H9 (cell line): ENCODE data around the gene KCNG2. TPM values are rescaled to one million over a fixed set of nuclear protein-coding genes. Genes with fewer than 3 reads are reported as not detected.
A peak's percentile ranks its signal among the peaks of the same experiment; 100 is the strongest.

Experiments used
- DNase-seq: peaks from one replicate; pipeline ENCODE4 v3.0.0-alpha.2; 2017
- H2AFZ ChIP-seq: one replicate; pipeline ENCODE4 v1.6.1; 2013; ENCODE audit warnings: mild to moderate bottlenecking, low read length, control low read depth, moderate library complexity
- H2AK5ac ChIP-seq: 2 replicates; pipeline ENCODE4 v1.6.1; 2013; ENCODE audit warnings: low read length, control low read depth, mixed read lengths; ENCODE audit not compliant: insufficient read length
- H2BK120ac ChIP-seq: one replicate; pipeline ENCODE4 v1.6.1; 2013; ENCODE audit warnings: low read depth, mild to moderate bottlenecking, low read length, control low read depth, inconsistent platforms; ENCODE audit not compliant: poor library complexity, severe bottlenecking
- H2BK12ac ChIP-seq: 2 replicates; pipeline ENCODE4 v1.6.1; 2013; ENCODE audit warnings: low read length, control low read depth, mixed read lengths, low read depth; ENCODE audit not compliant: insufficient read length
- H2BK15ac ChIP-seq: 2 replicates; pipeline ENCODE4 v1.6.1; 2013; ENCODE audit warnings: low read depth, low read length, control low read depth
- H2BK20ac ChIP-seq: one replicate; pipeline ENCODE4 v1.6.1; 2013; ENCODE audit warnings: low read depth, mild to moderate bottlenecking, low read length, control low read depth, inconsistent platforms; ENCODE audit not compliant: poor library complexity, severe bottlenecking
- H2BK5ac ChIP-seq: 2 replicates; pipeline ENCODE4 v1.6.1; 2013; ENCODE audit warnings: low read length, control low read depth, mixed read lengths; ENCODE audit not compliant: insufficient read length
- H3K14ac ChIP-seq: 2 replicates; pipeline ENCODE4 v1.6.1; 2013; ENCODE audit warnings: low read length, control low read depth; ENCODE audit not compliant: insufficient read depth
- H3K18ac ChIP-seq: 2 replicates; pipeline ENCODE4 v1.6.1; 2013; ENCODE audit warnings: low read depth, mild to moderate bottlenecking, mixed read lengths, low read length, control low read depth; ENCODE audit not compliant: insufficient read length
- H3K23ac ChIP-seq: 2 replicates; pipeline ENCODE4 v1.6.1; 2013; ENCODE audit warnings: low read length, control low read depth, mixed read lengths, low read depth; ENCODE audit not compliant: insufficient read length
- H3K23me2 ChIP-seq: 2 replicates; pipeline ENCODE4 v1.6.1; 2013; ENCODE audit warnings: low read depth, mild to moderate bottlenecking, mixed read lengths, low read length, control low read depth; ENCODE audit not compliant: insufficient read length, poor library complexity, severe bottlenecking
- H3K27ac ChIP-seq: 2 replicates; pipeline ENCODE4 v1.5.1; 2013; ENCODE audit warnings: low read length, control low read depth, mixed read lengths, low read depth; ENCODE audit not compliant: insufficient read length
- H3K27me3 ChIP-seq: 2 replicates; pipeline ENCODE4 v1.6.1; 2013; ENCODE audit warnings: low read length, control low read depth, inconsistent platforms; ENCODE audit not compliant: insufficient read depth
- H3K4ac ChIP-seq: 2 replicates; pipeline ENCODE4 v1.6.1; 2013; ENCODE audit warnings: low read depth, mild to moderate bottlenecking, control low read depth, inconsistent platforms, low read length, moderate library complexity
- H3K4me1 ChIP-seq: 2 replicates; pipeline ENCODE4 v1.6.1; 2013; ENCODE audit warnings: low read length, control low read depth, inconsistent platforms; ENCODE audit not compliant: insufficient read depth
- H3K4me2 ChIP-seq: 2 replicates; pipeline ENCODE4 v1.6.1; 2013; ENCODE audit warnings: low read length, control low read depth, mixed read lengths; ENCODE audit not compliant: insufficient read length, insufficient read depth
- H3K56ac ChIP-seq: 2 replicates; pipeline ENCODE4 v1.6.1; 2013; ENCODE audit warnings: low read depth, mild to moderate bottlenecking, mixed read lengths, low read length, control low read depth; ENCODE audit not compliant: insufficient read length
- H3K79me1 ChIP-seq: 2 replicates; pipeline ENCODE4 v1.6.1; 2013; ENCODE audit warnings: low read depth, mild to moderate bottlenecking, moderate library complexity, low read length, control low read depth, inconsistent platforms; ENCODE audit not compliant: insufficient read depth, poor library complexity, severe bottlenecking
- H3K79me2 ChIP-seq: 2 replicates; pipeline ENCODE4 v1.6.1; 2013; ENCODE audit warnings: low read length, control low read depth, inconsistent platforms; ENCODE audit not compliant: insufficient read depth
- H3K9ac ChIP-seq: 2 replicates; pipeline ENCODE4 v1.6.1; 2013; ENCODE audit warnings: low read length, control low read depth, mixed read lengths; ENCODE audit not compliant: insufficient read length; ENCODE audit errors: extremely low read depth
- H3K9me3 ChIP-seq: one replicate; pipeline ENCODE4 v1.6.1; 2013; ENCODE audit warnings: low read depth, low read length, inconsistent platforms; ENCODE audit not compliant: control insufficient read depth
- H3T11ph ChIP-seq: one replicate; pipeline ENCODE4 v1.6.1; 2013; ENCODE audit warnings: mild to moderate bottlenecking, low read length, control low read depth, inconsistent platforms
- H4K20me1 ChIP-seq: one replicate; pipeline ENCODE4 v1.6.1; 2013; ENCODE audit not compliant: control insufficient read depth, insufficient read length, insufficient read depth
- H4K5ac ChIP-seq: 2 replicates; pipeline ENCODE4 v1.6.1; 2013; ENCODE audit warnings: low read depth, mild to moderate bottlenecking, mixed read lengths, low read length, control low read depth; ENCODE audit not compliant: insufficient read length
- H4K8ac ChIP-seq: replicated peaks from 2 replicates; pipeline ENCODE4 v1.6.1; 2013; ENCODE audit warnings: low read length, control low read depth, mixed read lengths, low read depth; ENCODE audit not compliant: insufficient read length
- H4K91ac ChIP-seq: 2 replicates; pipeline ENCODE4 v1.6.1; 2013; ENCODE audit warnings: low read depth, mild to moderate bottlenecking, moderate library complexity, mixed read lengths, low read length, control low read depth; ENCODE audit not compliant: insufficient read length
- H3K27ac Mint-ChIP-seq, 3 experiments: 2 replicates in 2 of 3; 3 replicates in 1 of 3; pipeline ENCODE4 v1.8.0; 2020 to 2021; ENCODE audit warnings: mixed read lengths in 3 of 3, mild to moderate bottlenecking in 1 of 3, moderate library complexity in 1 of 3
- H3K27me3 Mint-ChIP-seq: 2 replicates; pipeline ENCODE4 v1.8.0; 2021; ENCODE audit warnings: low read depth, mild to moderate bottlenecking, moderate library complexity, mixed read lengths
- H3K36me3 Mint-ChIP-seq, 3 experiments: 2 replicates in 2 of 3; 3 replicates in 1 of 3; pipeline ENCODE4 v1.8.0; 2020 to 2021; ENCODE audit warnings: low read depth in 3 of 3, mixed read lengths in 3 of 3; ENCODE audit not compliant: insufficient read depth in 1 of 3
- H3K4me1 Mint-ChIP-seq, 2 experiments: 2 replicates each; pipeline ENCODE4 v1.8.0; 2020; ENCODE audit warnings: mixed read lengths in 2 of 2
- H3K4me3 Mint-ChIP-seq, 2 experiments: 2 replicates in 1 of 2; 3 replicates in 1 of 2; pipeline ENCODE4 v1.8.0; 2020 to 2021; ENCODE audit warnings: mild to moderate bottlenecking in 2 of 2, mixed read lengths in 2 of 2, moderate library complexity in 1 of 2
- H3K9me3 Mint-ChIP-seq, 2 experiments: 2 replicates in 1 of 2; 3 replicates in 1 of 2; pipeline ENCODE4 v1.8.0; 2020; ENCODE audit warnings: mild to moderate bottlenecking in 2 of 2, mixed read lengths in 2 of 2, moderate library complexity in 1 of 2
- CTCF ChIP-seq: fragments of 200-600 bp; sonication (generic); conservative IDR thresholded peaks from 3 replicates; pipeline ENCODE4 v1.8.0; 2021; ENCODE audit warnings: antibody characterized with exemption, mild to moderate bottlenecking
- WGBS: extraction: QIAGEN DNeasy Blood & Tissue Kit; methylation state at CpG from one replicate; pipeline ENCODE4 v1.1.7; 2013; ENCODE audit warnings: missing lambda C conversion rate, low lambda C conversion rate, mixed read lengths; ENCODE audit not compliant: insufficient read length; ENCODE audit errors: extremely low coverage; 5-methylcytosine and 5-hydroxymethylcytosine counted together
- total RNA-seq: library from RNA; stranded (reverse); gene quantifications from 2 replicates; pipeline ENCODE4 v1.2.1, GENCODE V29; 2021

KCNG2 gene
- total RNA-seq, 1 experiment from 2014 or later: 0.15 TPM

GRCh38 chr18:79903787-79904356 lies 106.1 kb downstream of the KCNG2 start:
- H3K23me2 ChIP-seq: no peaks in the 10 kb centered on the region
- H3K4ac ChIP-seq: no peak overlapping the region
- no peak overlapping the region for H2BK120ac ChIP-seq
- Mint-ChIP-seq H3K4me1 (no peaks in the 10 kb centered on the region), H3K27me3 (peaks cover 4% of the 10 kb centered on the region), H3K9me3 (peaks cover 16 to 34% of the 10 kb centered on the region in 2 experiments), H3K4me3 (no peak overlapping the region), H3K36me3 (peaks cover 14 to 37% (median 22%) of the 10 kb centered on the region in 3 experiments), H3K27ac (peak overlapping the region in 1 of 3 experiments; percentile 22; a peak in 1 of 7 replicates)
- no peaks in the 10 kb centered on the region for H4K20me1 ChIP-seq
- H3K18ac ChIP-seq: no peak overlapping the region
- DNase-seq: no peak
- H3K27ac ChIP-seq: no peak overlapping the region
- H3T11ph ChIP-seq: no peak overlapping the region
- H3K4me1 ChIP-seq: no peaks in the 10 kb centered on the region
- H3K9me3 ChIP-seq: peaks cover 1% of the 10 kb centered on the region
- no peak overlapping the region for H3K56ac ChIP-seq
- H4K8ac ChIP-seq: no peak overlapping the region
- H3K14ac ChIP-seq: no peak overlapping the region
- no peaks in the 10 kb centered on the region for H3K79me1 ChIP-seq
- H2AFZ ChIP-seq: no peak overlapping the region
- WGBS: no CpG with 5 or more reads among the region's 25 CpGs
- no peaks in the 10 kb centered on the region for H3K79me2 ChIP-seq
- H2BK12ac ChIP-seq: no peak overlapping the region
- no peak overlapping the region for H3K23ac ChIP-seq
- no peak overlapping the region for H2AK5ac ChIP-seq
- no peak overlapping the region for H3K9ac ChIP-seq
- H4K91ac ChIP-seq: no peak overlapping the region
- no peaks in the 10 kb centered on the region for H3K27me3 ChIP-seq
- no peak overlapping the region for H4K5ac ChIP-seq
- H3K4me2 ChIP-seq: no peak overlapping the region
- no peak overlapping the region for H2BK15ac ChIP-seq
- no peak for TF ChIP-seq CTCF
- H2BK5ac ChIP-seq: no peak overlapping the region
- H2BK20ac ChIP-seq: no peak overlapping the region
